GM19397 (cell line): ENCODE measurements around the gene RNASEH2A.

ENCODE experiments used
- ATAC-seq: cut with Tn5 transposase; IDR thresholded peaks from one replicate; pipeline ENCODE4 v1.9.1; 2021; ENCODE audit warnings: mild to moderate bottlenecking, moderate library complexity; ENCODE audit not compliant: unreplicated experiment

The RNASEH2A gene

GRCh38 chr19:12847159-12848139 is 41.1 kb downstream of the RNASEH2A start:
- peak; percentile 55 for ATAC-seq

GRCh38 chr19:12856653-12857052 is 50.3 kb downstream of the RNASEH2A start:
- no peak for ATAC-seq

GRCh38 chr19:12858041-12858928 is 51.9 kb downstream of the RNASEH2A start:
- no peak for ATAC-seq

GRCh38 chr19:12859546-12859945 is 53.2 kb downstream of the RNASEH2A start:
- no peak for ATAC-seq
